Esophagus squamous epithelium (tissue), 5 donors: ENCODE results near the gene ZNF451. TPM values are rescaled to one million over a fixed set of nuclear protein-coding genes. Genes with fewer than 3 reads are reported as not detected.

Experiments
- DNase-seq: peaks from one replicate; lab custom pipeline; 2025; lab: John Stamatoyannopoulos, UW
- H3K27ac ChIP-seq, 4 donors: fragments of 200-600 bp; sonication (generic); one replicate each; pipeline ENCODE4 v1.5.1; 2016 to 2019; ENCODE audit warnings: mild to moderate bottlenecking in 1 of 4
- H3K27me3 ChIP-seq, 4 donors: fragments of 200-600 bp; sonication (generic); 1 replicate in 3 of 4; 2 replicates in 1 of 4; pipeline versions ENCODE4 v1.5.1 to v1.6.0; 2017 to 2021; ENCODE audit warnings: antibody characterized with exemption in 1 of 4
- H3K36me3 ChIP-seq, 3 donors: fragments of 200-600 bp; sonication (generic); one replicate each; pipeline ENCODE4 v1.5.1; 2016 to 2019
- H3K4me1 ChIP-seq, 3 donors: fragments of 200-600 bp; sonication (generic); one replicate each; pipeline ENCODE4 v1.5.1; 2017 to 2019
- H3K4me3 ChIP-seq, 4 donors: fragments of 200-600 bp; sonication (generic); 1 replicate in 3 of 4; 2 replicates in 1 of 4; pipeline ENCODE4 v1.5.1; 2016 to 2019; ENCODE audit warnings: mild to moderate bottlenecking in 2 of 4, moderate library complexity in 1 of 4
- H3K9me3 ChIP-seq, 3 donors: fragments of 200-600 bp; sonication (generic); one replicate each; pipeline ENCODE4 v1.5.1; 2016 to 2019
- POLR2A ChIP-seq, 4 donors: fragments of 450-650 bp; IDR thresholded peaks; one replicate each; pipeline ENCODE4 v1.6.1; 2017; ENCODE audit warnings: antibody characterized with exemption in 4 of 4, mild to moderate bottlenecking in 4 of 4, moderate library complexity in 3 of 4
- WGBS, 2 donors: methylation state at CpG; one replicate each; pipeline ENCODE4 v1.1.5; 2018; 5-methylcytosine and 5-hydroxymethylcytosine counted together
- intact Hi-C: fragments of 100-400 bp; cut with DNase I; formaldehyde crosslinking; loops from one replicate; pipeline ENCODE4 v1.15.0; 2022
- total RNA-seq, 4 donors: library from RNA; depleted of rRNA; stranded (reverse); fragments of >200 nt; gene quantifications; one replicate each; pipeline ENCODE4 v1.1.0, GENCODE V29; 2016
- TF ChIP-seq, protein P1 (sequence below), 6 experiments: fragments of 450-650 bp in 4 of 6; fragments of 200-600 bp in 2 of 6; sonication (generic) in 2 of 6; IDR thresholded peaks; one replicate each; pipeline ENCODE4 v1.5.1; 2016 to 2019; ENCODE audit warnings: antibody characterized with exemption in 6 of 6, mild to moderate bottlenecking in 4 of 6, moderate library complexity in 4 of 6
- donor health status: DM: yes; HTN: yes; CAD: no.

The ZNF451 gene
- total RNA-seq, 4 donors from 2014 or later, result 21.5 to 52.5 (median 29.5) TPM

DNA sequence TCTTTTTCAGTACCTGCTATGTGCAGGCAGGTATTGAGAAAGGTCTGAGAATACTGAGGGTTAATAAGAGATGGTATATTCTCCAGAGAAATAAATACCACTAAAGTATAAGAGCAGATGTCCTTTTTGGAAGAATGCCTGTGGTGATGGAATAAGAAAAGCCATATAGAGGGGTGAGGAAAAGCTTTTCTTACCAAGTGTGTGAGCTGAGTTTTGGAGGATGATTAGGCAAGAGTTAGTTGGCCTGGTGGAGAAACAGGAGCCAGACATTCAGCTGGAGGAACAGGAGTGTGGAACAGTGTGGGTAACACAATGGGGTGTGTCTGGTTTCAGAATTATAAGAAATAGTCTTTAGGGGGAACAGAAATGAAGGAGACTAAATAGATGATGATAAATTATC lies 19.9 kb downstream of the ZNF451 start:
- Histone ChIP-seq H3K4me1 (no peaks in the 10 kb centered on the region), H3K27ac (no peak overlapping the region), H3K4me3 (no peak overlapping the region), H3K27me3 (no peaks in the 10 kb centered on the region), H3K36me3 (peaks cover 0 to 9% (median 0%) of the 10 kb centered on the region in 3 donors), H3K9me3 (no peaks in the 10 kb centered on the region)
- TF ChIP-seq, protein P1, sequence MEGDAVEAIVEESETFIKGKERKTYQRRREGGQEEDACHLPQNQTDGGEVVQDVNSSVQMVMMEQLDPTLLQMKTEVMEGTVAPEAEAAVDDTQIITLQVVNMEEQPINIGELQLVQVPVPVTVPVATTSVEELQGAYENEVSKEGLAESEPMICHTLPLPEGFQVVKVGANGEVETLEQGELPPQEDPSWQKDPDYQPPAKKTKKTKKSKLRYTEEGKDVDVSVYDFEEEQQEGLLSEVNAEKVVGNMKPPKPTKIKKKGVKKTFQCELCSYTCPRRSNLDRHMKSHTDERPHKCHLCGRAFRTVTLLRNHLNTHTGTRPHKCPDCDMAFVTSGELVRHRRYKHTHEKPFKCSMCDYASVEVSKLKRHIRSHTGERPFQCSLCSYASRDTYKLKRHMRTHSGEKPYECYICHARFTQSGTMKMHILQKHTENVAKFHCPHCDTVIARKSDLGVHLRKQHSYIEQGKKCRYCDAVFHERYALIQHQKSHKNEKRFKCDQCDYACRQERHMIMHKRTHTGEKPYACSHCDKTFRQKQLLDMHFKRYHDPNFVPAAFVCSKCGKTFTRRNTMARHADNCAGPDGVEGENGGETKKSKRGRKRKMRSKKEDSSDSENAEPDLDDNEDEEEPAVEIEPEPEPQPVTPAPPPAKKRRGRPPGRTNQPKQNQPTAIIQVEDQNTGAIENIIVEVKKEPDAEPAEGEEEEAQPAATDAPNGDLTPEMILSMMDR (IDR thresholded peaks at IDR 0.05), result no peak
- no peak for TF ChIP-seq POLR2A (IDR thresholded peaks at IDR 0.05)
- intact Hi-C loops, result no loop called here
- no peak for DNase-seq

DNA sequence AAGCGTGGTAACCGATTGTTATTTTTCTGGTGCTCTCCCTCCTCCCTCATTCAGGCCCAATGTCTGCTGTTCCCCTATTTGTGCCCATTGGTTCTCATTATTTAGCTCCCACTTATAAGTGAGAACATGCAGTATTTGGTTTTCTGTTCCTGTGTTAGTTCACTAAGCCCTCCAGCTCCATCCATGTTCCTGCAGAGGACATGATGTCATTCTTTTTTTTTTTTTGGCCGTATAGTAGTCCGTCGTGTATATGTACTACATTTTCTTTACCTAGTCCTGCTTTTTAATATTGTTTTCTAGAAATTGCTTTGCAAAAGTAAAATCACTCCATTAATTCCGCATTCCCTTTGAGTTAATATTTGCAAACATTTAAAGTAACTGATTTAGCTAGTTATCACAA lies 23.1 kb downstream of the ZNF451 start:
- Histone ChIP-seq H3K4me1 (no peaks in the 10 kb centered on the region), H3K9me3 (no peaks in the 10 kb centered on the region), H3K27me3 (no peaks in the 10 kb centered on the region), H3K27ac (no peak overlapping the region), H3K36me3 (peaks cover 0 to 3% (median 0%) of the 10 kb centered on the region in 3 donors), H3K4me3 (no peak overlapping the region)
- WGBS, 2 donors, result 91 to 96% methylated on average over 6 of the region's 6 CpGs
- intact Hi-C loops, result no loop called here
- DNase-seq, result no peak
- no peak for TF ChIP-seq POLR2A (IDR thresholded peaks at IDR 0.05)
- TF ChIP-seq, protein P1 (IDR thresholded peaks at IDR 0.05), result no peak

DNA sequence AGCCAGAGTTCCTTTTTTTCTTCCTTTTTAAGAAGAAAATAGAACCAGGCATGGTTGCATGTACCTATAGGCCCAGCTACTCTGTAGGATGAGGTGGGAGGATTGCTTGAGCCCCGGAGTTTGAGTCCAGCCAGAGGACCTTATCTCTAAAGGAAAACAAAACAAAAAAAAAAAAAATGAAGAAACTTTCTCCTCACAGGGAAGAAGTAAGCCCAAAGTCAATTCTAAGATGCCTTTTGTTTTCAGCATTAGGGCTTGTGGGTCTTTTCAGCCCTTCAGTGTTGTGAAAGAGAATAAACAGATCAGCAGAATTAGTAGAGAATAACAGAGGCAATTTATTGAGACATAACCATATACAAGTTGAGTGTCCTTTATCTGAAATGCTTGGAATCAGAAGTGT lies 26.8 kb downstream of the ZNF451 start:
- no peak for DNase-seq
- Histone ChIP-seq H3K27ac (no peak overlapping the region), H3K4me1 (no peaks in the 10 kb centered on the region), H3K27me3 (no peaks in the 10 kb centered on the region), H3K36me3 (peaks cover 0 to 14% (median 0%) of the 10 kb centered on the region in 3 donors), H3K4me3 (no peak overlapping the region), H3K9me3 (no peaks in the 10 kb centered on the region)
- 58 to 73% methylated on average over 1 of the region's 1 CpG for WGBS, 2 donors
- intact Hi-C loops, result no loop called here
- TF ChIP-seq POLR2A (IDR thresholded peaks at IDR 0.05), result no peak
- TF ChIP-seq, protein P1 (IDR thresholded peaks at IDR 0.05), result no peak

DNA sequence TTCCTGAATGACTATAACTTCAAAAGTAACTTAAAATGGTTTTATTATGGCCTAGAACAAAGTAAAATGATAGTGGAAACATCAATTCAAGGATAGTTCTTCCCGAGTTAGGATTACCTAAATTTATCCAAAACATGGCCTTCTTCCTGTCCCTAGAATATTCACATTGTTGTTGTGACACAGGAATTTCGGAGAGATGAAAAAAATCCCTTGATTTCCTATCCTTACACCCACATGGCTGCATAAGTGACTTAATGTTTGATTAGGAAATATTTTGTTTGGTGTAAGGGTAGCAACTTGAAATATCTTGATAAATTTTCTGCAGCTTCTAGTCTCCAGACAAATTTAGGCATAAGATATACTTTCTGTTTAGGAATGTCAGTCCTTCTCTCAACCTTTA lies 27.8 kb downstream of the ZNF451 start:
- intact Hi-C loops, result no loop called here
- no peaks in the 10 kb centered on the region for H3K9me3 ChIP-seq
- no peak for TF ChIP-seq POLR2A (IDR thresholded peaks at IDR 0.05)
- TF ChIP-seq, protein P1 (IDR thresholded peaks at IDR 0.05), result no peak
- no peaks in the 10 kb centered on the region for H3K27me3 ChIP-seq
- no peak for DNase-seq
- H3K4me3 ChIP-seq, result no peak overlapping the region
- H3K4me1 ChIP-seq, result no peaks in the 10 kb centered on the region
- 76 to 81% methylated on average over 2 of the region's 2 CpGs for WGBS, 2 donors
- H3K27ac ChIP-seq, result no peak overlapping the region
- peaks cover 0 to 19% (median 0%) of the 10 kb centered on the region in 3 donors for H3K36me3 ChIP-seq

DNA sequence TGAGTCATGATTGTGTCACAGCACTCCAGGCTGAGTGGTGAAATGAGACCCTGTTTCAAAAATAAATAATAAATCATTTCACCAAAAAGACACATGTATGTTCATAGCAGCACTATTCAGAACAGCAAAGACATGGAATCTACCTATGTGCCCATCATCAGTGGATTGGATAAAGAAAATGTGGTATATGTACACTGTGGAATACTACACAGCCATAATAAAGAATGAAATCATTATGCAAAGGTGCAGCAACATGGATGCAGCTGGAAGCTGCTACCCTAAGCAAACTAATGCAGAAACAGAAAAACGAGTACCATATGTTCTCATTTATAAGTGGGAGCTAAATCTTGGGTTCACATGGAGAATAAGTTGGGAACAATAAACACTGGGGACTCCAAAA lies 33.1 kb downstream of the ZNF451 start:
- WGBS, 2 donors, result 100% methylated on average over 1 of the region's 1 CpG
- no peaks in the 10 kb centered on the region for H3K27me3 ChIP-seq
- DNase-seq, result no peak
- H3K9me3 ChIP-seq, result no peaks in the 10 kb centered on the region
- H3K4me1 ChIP-seq, result no peaks in the 10 kb centered on the region
- H3K27ac ChIP-seq, result no peak overlapping the region
- H3K36me3 ChIP-seq, result peaks cover 0 to 24% (median 0%) of the 10 kb centered on the region in 3 donors
- no peak overlapping the region for H3K4me3 ChIP-seq
- TF ChIP-seq POLR2A (IDR thresholded peaks at IDR 0.05), result no peak
- TF ChIP-seq, protein P1 (IDR thresholded peaks at IDR 0.05), result no peak
- intact Hi-C loops, result no loop called here
